ENCODE measurements around the gene CLIP4. TPM values are rescaled to one million over a fixed set of nuclear protein-coding genes. Genes with fewer than 3 reads are reported as not detected.
"Not testable (repeated sequence)": the region's sequence is repeated elsewhere in the genome, so short reads cannot be mapped to it uniquely, and the experiment has no call there.

CLIP4 gene
- total and polyA plus RNA-seq, 4 experiments from 2014 or later, result 23.1 to 69.2 (median 44.9) TPM

DNA sequence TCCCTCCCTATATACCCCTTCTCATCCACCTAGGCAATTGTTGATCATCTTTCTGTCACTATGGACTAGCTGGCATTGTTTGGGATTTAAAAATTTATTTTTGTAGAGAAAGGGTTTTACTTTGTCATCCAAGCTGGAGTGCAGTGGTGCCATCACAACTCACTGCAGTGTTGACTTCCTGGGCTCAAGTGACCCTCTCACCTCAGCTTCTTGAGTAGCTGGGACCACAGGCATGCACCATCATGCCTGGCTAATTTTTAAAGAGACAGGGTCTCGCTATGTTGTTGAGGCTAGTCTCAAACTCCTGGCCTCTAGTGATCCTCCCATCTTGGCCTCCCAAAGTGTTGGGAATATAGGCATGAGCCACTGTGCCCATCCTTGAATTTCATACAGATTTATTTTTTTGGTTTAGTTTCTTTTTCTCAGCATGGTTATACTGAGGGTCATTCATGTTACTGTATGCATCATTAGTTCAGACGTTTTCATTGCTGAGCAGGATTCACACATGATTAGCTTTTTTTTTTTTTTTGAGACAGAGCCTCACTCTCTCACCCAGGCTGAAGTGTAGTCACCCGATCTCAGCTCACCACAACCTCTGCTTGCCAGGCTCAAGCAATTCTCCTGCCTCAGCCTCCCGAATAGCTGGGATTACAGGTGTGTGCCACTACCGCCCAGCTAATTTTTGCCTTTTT is 32.3 kb upstream of the CLIP4 start:
- H3K4me1 ChIP-seq (ENCODE audit: insufficient read depth, low read length), result no peaks in the 10 kb centered on the region
- no peak for DNase-seq
- H3K36me3 Mint-ChIP-seq, result peaks cover 0 to 3% of the 10 kb centered on the region in 2 donors
- no peaks in the 10 kb centered on the region for H3K4me1 Mint-ChIP-seq
- no peak overlapping the region for H3K4me3 Mint-ChIP-seq
- no peak overlapping the region for H3K27ac Mint-ChIP-seq
- H3K27me3 ChIP-seq (ENCODE audit: insufficient read depth, low read length), result no peaks in the 10 kb centered on the region
- POLR2A ChIA-PET (ENCODE audit: partially characterized antibody), result no interaction called here
- H3K9me3 ChIP-seq (ENCODE audit: control insufficient read depth in 1 of 2, low read length in 2 of 2), result peaks cover 0 to 3% of the 10 kb centered on the region in 2 donors
- intact Hi-C loops (cut with micrococcal nuclease), result no loop called here
- CTCF ChIA-PET (ENCODE audit: partially characterized antibody), result no interaction called here
- no peak overlapping the region for H3K4me3 ChIP-seq (ENCODE audit: low read length in 2 of 2)
- H3K27me3 Mint-ChIP-seq, result peaks cover 2 to 4% of the 10 kb centered on the region in 2 donors
- H3K9me3 Mint-ChIP-seq, result peaks cover 0 to 20% (median 6%) of the 10 kb centered on the region in 8 donors
- no peaks in the 10 kb centered on the region for H3K36me3 ChIP-seq (ENCODE audit: insufficient read depth, low read length)
- no peak overlapping the region for H3K27ac ChIP-seq (ENCODE audit: low read depth, low read length)

GRCh38 chr2:29084554-29084953 is 30.7 kb upstream of the CLIP4 start:
- Mint-ChIP-seq H3K27me3 (peaks cover 2 to 5% of the 10 kb centered on the region in 2 donors), H3K4me3 (no peak overlapping the region), H3K27ac (no peak overlapping the region), H3K9me3 (peaks cover 0 to 14% (median 3%) of the 10 kb centered on the region in 8 donors), H3K36me3 (peaks cover 0 to 3% of the 10 kb centered on the region in 2 donors), H3K4me1 (no peaks in the 10 kb centered on the region)
- no peaks in the 10 kb centered on the region for H3K36me3 ChIP-seq (ENCODE audit: insufficient read depth, low read length)
- ChIA-PET POLR2A (ENCODE audit: partially characterized antibody) (no interaction called here), CTCF (ENCODE audit: partially characterized antibody) (no interaction called here)
- no peak overlapping the region for H3K4me3 ChIP-seq (ENCODE audit: low read length in 2 of 2)
- intact Hi-C loops (cut with micrococcal nuclease), result no loop called here
- H3K27me3 ChIP-seq (ENCODE audit: insufficient read depth, low read length), result no peaks in the 10 kb centered on the region
- H3K9me3 ChIP-seq (ENCODE audit: control insufficient read depth in 1 of 2, low read length in 2 of 2), result no peaks in the 10 kb centered on the region
- DNase-seq, result no peak
- H3K27ac ChIP-seq (ENCODE audit: low read depth, low read length), result no peak overlapping the region
- no peaks in the 10 kb centered on the region for H3K4me1 ChIP-seq (ENCODE audit: insufficient read depth, low read length)

DNA sequence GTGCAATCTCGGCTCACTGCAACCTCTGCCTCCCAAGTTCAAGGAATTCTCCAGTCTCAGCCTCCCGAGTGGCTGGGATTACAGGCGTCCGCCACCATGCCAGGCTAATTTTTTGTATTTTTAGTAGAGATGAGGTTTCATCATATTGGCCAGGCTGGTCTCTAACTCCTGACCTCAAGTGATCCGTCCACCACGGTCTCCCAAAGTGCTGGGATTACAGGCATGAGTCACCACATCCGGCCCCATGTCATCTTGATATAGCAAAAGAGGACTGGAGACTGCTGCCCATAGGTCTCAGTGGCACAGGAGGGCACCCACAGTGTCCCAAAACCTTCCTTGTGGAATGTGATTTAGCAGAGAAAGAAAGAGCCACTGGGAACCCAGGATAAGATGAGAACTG is 24.9 kb upstream of the CLIP4 start:
- H3K4me1 ChIP-seq (ENCODE audit: insufficient read depth, low read length); H3K9me3 ChIP-seq (ENCODE audit: control insufficient read depth in 1 of 2, low read length in 2 of 2); H3K4me1 Mint-ChIP-seq; H3K27ac ChIP-seq (ENCODE audit: low read depth, low read length); H3K36me3 Mint-ChIP-seq; H3K27me3 ChIP-seq (ENCODE audit: insufficient read depth, low read length); intact Hi-C loops (cut with micrococcal nuclease); CTCF ChIA-PET (ENCODE audit: partially characterized antibody); H3K9me3 Mint-ChIP-seq; H3K36me3 ChIP-seq (ENCODE audit: insufficient read depth, low read length); POLR2A ChIA-PET (ENCODE audit: partially characterized antibody); H3K4me3 ChIP-seq (ENCODE audit: low read length in 2 of 2); DNase-seq; H3K27me3 Mint-ChIP-seq; H3K4me3 Mint-ChIP-seq: not testable (repeated sequence)
- peak overlapping the region in 1 of 7 donors; percentile 53 for H3K27ac Mint-ChIP-seq

- Histone ChIP-seq H3K27me3 (ENCODE audit: insufficient read depth, low read length) (no peaks in the 10 kb centered on the region), H3K27ac (ENCODE audit: low read depth, low read length) (no peak overlapping the region), H3K9me3 (ENCODE audit: control insufficient read depth in 1 of 2, low read length in 2 of 2) (no peaks in the 10 kb centered on the region), H3K4me1 (ENCODE audit: insufficient read depth, low read length) (no peaks in the 10 kb centered on the region), H3K4me3 (ENCODE audit: low read length in 2 of 2) (no peak overlapping the region), H3K36me3 (ENCODE audit: insufficient read depth, low read length) (no peaks in the 10 kb centered on the region)
- Mint-ChIP-seq H3K27me3 (peaks cover 1 to 4% of the 10 kb centered on the region in 2 donors), H3K27ac (no peak overlapping the region), H3K4me1 (no peaks in the 10 kb centered on the region), H3K9me3 (peaks cover 0 to 2% (median 0%) of the 10 kb centered on the region in 8 donors), H3K36me3 (no peaks in the 10 kb centered on the region), H3K4me3 (no peak overlapping the region)
- DNase-seq, result no peak
- intact Hi-C loops (cut with micrococcal nuclease), result no loop called here
- POLR2A ChIA-PET (ENCODE audit: partially characterized antibody), result no interaction called here
- CTCF ChIA-PET (ENCODE audit: partially characterized antibody), result no interaction called here
Observed at GRCh38 chr2:29096969-29097368, 18.2 kb upstream of the CLIP4 start.

GRCh38 chr2:29097569-29097968 is 17.6 kb upstream of the CLIP4 start:
- ChIA-PET POLR2A (ENCODE audit: partially characterized antibody) (no interaction called here), CTCF (ENCODE audit: partially characterized antibody) (no interaction called here)
- H3K36me3 Mint-ChIP-seq, result no peaks in the 10 kb centered on the region
- Histone ChIP-seq H3K27me3 (ENCODE audit: insufficient read depth, low read length) (no peaks in the 10 kb centered on the region), H3K36me3 (ENCODE audit: insufficient read depth, low read length) (no peaks in the 10 kb centered on the region), H3K4me3 (ENCODE audit: low read length in 2 of 2) (no peak overlapping the region), H3K4me1 (ENCODE audit: insufficient read depth, low read length) (no peaks in the 10 kb centered on the region), H3K27ac (ENCODE audit: low read depth, low read length) (no peak overlapping the region), H3K9me3 (ENCODE audit: control insufficient read depth in 1 of 2, low read length in 2 of 2) (no peaks in the 10 kb centered on the region)
- no peak overlapping the region for H3K4me3 Mint-ChIP-seq
- H3K27me3 Mint-ChIP-seq, result peaks cover 1 to 4% of the 10 kb centered on the region in 2 donors
- intact Hi-C loops (cut with micrococcal nuclease), result no loop called here
- DNase-seq, result no peak
- no peaks in the 10 kb centered on the region for H3K4me1 Mint-ChIP-seq
- peaks cover 0 to 2% (median 0%) of the 10 kb centered on the region in 8 donors for H3K9me3 Mint-ChIP-seq
- no peak overlapping the region for H3K27ac Mint-ChIP-seq

- Mint-ChIP-seq H3K36me3 (no peaks in the 10 kb centered on the region), H3K27ac (peak overlapping the region in 1 of 7 donors; percentile 65), H3K4me3 (no peak overlapping the region), H3K4me1 (no peaks in the 10 kb centered on the region), H3K27me3 (peaks cover 1 to 3% of the 10 kb centered on the region in 2 donors), H3K9me3 (peaks cover 0 to under 1% (median 0%) of the 10 kb centered on the region in 8 donors)
- Histone ChIP-seq H3K27me3 (ENCODE audit: insufficient read depth, low read length) (no peaks in the 10 kb centered on the region), H3K4me1 (ENCODE audit: insufficient read depth, low read length) (no peaks in the 10 kb centered on the region), H3K9me3 (ENCODE audit: control insufficient read depth in 1 of 2, low read length in 2 of 2) (no peaks in the 10 kb centered on the region), H3K4me3 (ENCODE audit: low read length in 2 of 2) (no peak overlapping the region), H3K27ac (ENCODE audit: low read depth, low read length) (no peak overlapping the region), H3K36me3 (ENCODE audit: insufficient read depth, low read length) (no peaks in the 10 kb centered on the region)
- intact Hi-C loops (cut with micrococcal nuclease), result no loop called here
- no peak for DNase-seq
- POLR2A ChIA-PET (ENCODE audit: partially characterized antibody), result no interaction called here
- CTCF ChIA-PET (ENCODE audit: partially characterized antibody), result no interaction called here
Observed at GRCh38 chr2:29100564-29100963, 14.7 kb upstream of the CLIP4 start.

GRCh38 chr2:29104688-29105087 is 10.5 kb upstream of the CLIP4 start:
- Histone ChIP-seq H3K27ac (ENCODE audit: low read depth, low read length) (no peak overlapping the region), H3K4me3 (ENCODE audit: low read length in 2 of 2) (no peak overlapping the region), H3K27me3 (ENCODE audit: insufficient read depth, low read length) (no peaks in the 10 kb centered on the region), H3K9me3 (ENCODE audit: control insufficient read depth in 1 of 2, low read length in 2 of 2) (no peaks in the 10 kb centered on the region), H3K36me3 (ENCODE audit: insufficient read depth, low read length) (no peaks in the 10 kb centered on the region), H3K4me1 (ENCODE audit: insufficient read depth, low read length) (no peaks in the 10 kb centered on the region)
- Mint-ChIP-seq H3K4me1 (no peaks in the 10 kb centered on the region), H3K27me3 (peaks cover 5% of the 10 kb centered on the region in 2 donors), H3K27ac (no peak overlapping the region), H3K36me3 (no peaks in the 10 kb centered on the region), H3K4me3 (no peak overlapping the region), H3K9me3 (no peaks in the 10 kb centered on the region)
- DNase-seq, result no peak
- ChIA-PET CTCF (ENCODE audit: partially characterized antibody) (interaction anchor here (0.7 kb wide), 1 partner anchor 27 kb away, joined by 3 read pairs; no protein-coding TSS in a partner anchor), POLR2A (ENCODE audit: partially characterized antibody) (no interaction called here)
- intact Hi-C loops (cut with micrococcal nuclease), result no loop called here

All from CD4-positive, alpha-beta memory T cell (primary cell).